Caco-2 (cell line): ENCODE data around the gene SEMA4D. TPM values are rescaled to one million over a fixed set of nuclear protein-coding genes. Genes with fewer than 3 reads are reported as not detected.

ENCODE experiments used
- BruUV-seq: library from RNA; stranded (reverse); fragments of 400-500 nt; replicated peaks from 2 replicates; lab custom pipeline; 2021; lab: Mats Ljungman, UMichigan
- CTCF ChIA-PET: fragments of 300-600 bp; sonication (Branson Sonifier 250); formaldehyde crosslinking; loops from one replicate; lab custom pipeline; 2022; ENCODE audit warnings: antibody characterized with exemption; lab: Charles Lee
- POLR2A ChIA-PET: fragments of 300-600 bp; sonication (Branson Sonifier 250); formaldehyde crosslinking; loops from one replicate; lab custom pipeline; 2022; ENCODE audit warnings: antibody characterized with exemption; lab: Charles Lee
- DNase-seq, 2 experiments: peaks; one replicate each; pipeline versions ENCODE4 v3.0.0 to v3.0.0-alpha.2; 2020 to 2022
- H3K27me3 ChIP-seq: replicated peaks from 2 replicates; pipeline ENCODE4 v1.6.0; 2011; ENCODE audit warnings: low read length; ENCODE audit not compliant: control insufficient read depth, insufficient read depth
- H3K36me3 ChIP-seq: 2 replicates; pipeline ENCODE4 v1.5.1; 2011; ENCODE audit warnings: low read length; ENCODE audit not compliant: control insufficient read depth, insufficient read depth
- H3K4me1 ChIP-seq: fragments of 250-450 bp; sonication (Bioruptor Pico); 2 replicates; pipeline ENCODE4 v1.5.1; 2020; ENCODE audit warnings: mild to moderate bottlenecking
- H3K4me3 ChIP-seq: 2 replicates; pipeline ENCODE4 v1.5.1; 2011; ENCODE audit warnings: low read depth, mild to moderate bottlenecking, control low read depth, low read length
- H3K9me3 ChIP-seq: fragments of 250-450 bp; sonication (Bioruptor Pico); 2 replicates; pipeline ENCODE4 v1.5.1; 2020; ENCODE audit warnings: mild to moderate bottlenecking, moderate library complexity
- H3K27ac Mint-ChIP-seq: one replicate; pipeline ENCODE4 v1.8.0; 2022; ENCODE audit warnings: mixed read lengths; ENCODE audit not compliant: unreplicated experiment
- H3K27me3 Mint-ChIP-seq: one replicate; pipeline ENCODE4 v1.8.0; 2022; ENCODE audit warnings: mixed read lengths; ENCODE audit not compliant: insufficient read depth, unreplicated experiment
- H3K36me3 Mint-ChIP-seq: one replicate; pipeline ENCODE4 v1.8.0; 2022; ENCODE audit warnings: mild to moderate bottlenecking, mixed read lengths; ENCODE audit not compliant: insufficient read depth, unreplicated experiment
- H3K4me1 Mint-ChIP-seq: one replicate; pipeline ENCODE4 v1.8.0; 2022; ENCODE audit warnings: low read depth, mixed read lengths; ENCODE audit not compliant: unreplicated experiment
- H3K4me3 Mint-ChIP-seq: one replicate; pipeline ENCODE4 v1.8.0; 2022; ENCODE audit warnings: mild to moderate bottlenecking, moderate library complexity, mixed read lengths; ENCODE audit not compliant: unreplicated experiment
- H3K9me3 Mint-ChIP-seq: one replicate; pipeline ENCODE4 v1.8.0; 2022; ENCODE audit warnings: mixed read lengths; ENCODE audit not compliant: unreplicated experiment
- intact Hi-C: fragments of 100-400 bp; cut with micrococcal nuclease; formaldehyde crosslinking; loops from one replicate; pipeline ENCODE4 v1.10.0; 2022; ENCODE audit not compliant: unreplicated experiment
- total RNA-seq: library from RNA; stranded (reverse); gene quantifications from 2 replicates; pipeline ENCODE4 v1.2.3, GENCODE V29; 2022
- TF ChIP-seq, protein P1 (sequence below), 2 experiments: fragments of 200-600 bp in 1 of 2; IDR thresholded peaks; 1 replicate in 1 of 2; 2 replicates in 1 of 2; pipeline versions ENCODE4 v1.5.1 to v1.8.0; 2011 to 2022; ENCODE audit warnings: antibody characterized with exemption in 1 of 2, control low read depth in 1 of 2, inconsistent platforms in 1 of 2, low read depth in 1 of 2, low read length in 1 of 2, mild to moderate bottlenecking in 1 of 2, moderate library complexity in 1 of 2; ENCODE audit not compliant: insufficient read depth in 1 of 2, severe bottlenecking in 1 of 2, unreplicated experiment in 1 of 2

Gene SEMA4D
- total RNA-seq, 1 experiment from 2014 or later = 17.1 TPM

- Histone ChIP-seq H3K9me3 (no peaks in the 10 kb centered on the region), H3K4me1 (no peaks in the 10 kb centered on the region), H3K4me3 (no peak overlapping the region), H3K36me3 (no peaks in the 10 kb centered on the region), H3K27me3 (no peaks in the 10 kb centered on the region)
- CTCF ChIA-PET = no interaction called here
- Mint-ChIP-seq H3K27me3 (no peaks in the 10 kb centered on the region), H3K4me3 (no peak overlapping the region), H3K27ac (no peak overlapping the region), H3K4me1 (no peaks in the 10 kb centered on the region), H3K9me3 (no peaks in the 10 kb centered on the region), H3K36me3 (no peaks in the 10 kb centered on the region)
- intact Hi-C loops = no loop called here
- POLR2A ChIA-PET = no interaction called here
- no TSS peak for BruUV-seq
- no peak for DNase-seq
- TF ChIP-seq, protein P1, sequence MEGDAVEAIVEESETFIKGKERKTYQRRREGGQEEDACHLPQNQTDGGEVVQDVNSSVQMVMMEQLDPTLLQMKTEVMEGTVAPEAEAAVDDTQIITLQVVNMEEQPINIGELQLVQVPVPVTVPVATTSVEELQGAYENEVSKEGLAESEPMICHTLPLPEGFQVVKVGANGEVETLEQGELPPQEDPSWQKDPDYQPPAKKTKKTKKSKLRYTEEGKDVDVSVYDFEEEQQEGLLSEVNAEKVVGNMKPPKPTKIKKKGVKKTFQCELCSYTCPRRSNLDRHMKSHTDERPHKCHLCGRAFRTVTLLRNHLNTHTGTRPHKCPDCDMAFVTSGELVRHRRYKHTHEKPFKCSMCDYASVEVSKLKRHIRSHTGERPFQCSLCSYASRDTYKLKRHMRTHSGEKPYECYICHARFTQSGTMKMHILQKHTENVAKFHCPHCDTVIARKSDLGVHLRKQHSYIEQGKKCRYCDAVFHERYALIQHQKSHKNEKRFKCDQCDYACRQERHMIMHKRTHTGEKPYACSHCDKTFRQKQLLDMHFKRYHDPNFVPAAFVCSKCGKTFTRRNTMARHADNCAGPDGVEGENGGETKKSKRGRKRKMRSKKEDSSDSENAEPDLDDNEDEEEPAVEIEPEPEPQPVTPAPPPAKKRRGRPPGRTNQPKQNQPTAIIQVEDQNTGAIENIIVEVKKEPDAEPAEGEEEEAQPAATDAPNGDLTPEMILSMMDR (IDR thresholded peaks at IDR 0.05; ENCODE audit: insufficient read depth in 1 of 2, low read depth in 1 of 2, low read length in 1 of 2, severe bottlenecking in 1 of 2, unreplicated experiment in 1 of 2) = no peak
These were observed 55.4 kb downstream of the SEMA4D start for GRCh38 chr9:89442501-89442978.

DNA sequence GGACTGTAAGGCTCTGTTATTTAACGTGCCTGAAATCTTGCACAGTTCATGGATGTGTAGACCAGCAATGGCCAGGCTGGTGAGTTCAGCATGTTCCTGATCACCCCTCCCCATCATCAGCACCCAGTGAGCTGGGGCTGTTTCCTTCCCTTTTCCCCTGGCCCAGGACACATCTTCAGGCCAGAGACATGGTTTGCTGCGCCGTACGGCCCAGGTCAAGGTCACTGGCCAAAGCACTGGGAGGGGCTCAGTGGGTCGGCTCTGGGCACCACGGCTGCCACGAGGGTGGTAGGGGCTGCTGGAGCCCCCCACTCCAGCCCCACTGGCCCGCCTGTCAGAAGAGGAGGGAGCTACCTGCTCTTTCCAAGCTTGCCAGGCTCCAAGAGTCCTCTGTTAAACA is 55.9 kb downstream of the SEMA4D start:
- POLR2A ChIA-PET = no interaction called here
- no peaks in the 10 kb centered on the region for H3K36me3 Mint-ChIP-seq
- H3K9me3 Mint-ChIP-seq = no peaks in the 10 kb centered on the region
- intact Hi-C loops = no loop called here
- Histone ChIP-seq H3K36me3 (no peaks in the 10 kb centered on the region), H3K4me1 (no peaks in the 10 kb centered on the region), H3K27me3 (no peaks in the 10 kb centered on the region), H3K4me3 (no peak overlapping the region), H3K9me3 (no peaks in the 10 kb centered on the region)
- H3K27ac Mint-ChIP-seq = no peak overlapping the region
- TF ChIP-seq, protein P1 (IDR thresholded peaks at IDR 0.05; ENCODE audit: insufficient read depth in 1 of 2, low read depth in 1 of 2, low read length in 1 of 2, severe bottlenecking in 1 of 2, unreplicated experiment in 1 of 2) = no peak
- BruUV-seq = no TSS peak
- no peaks in the 10 kb centered on the region for H3K4me1 Mint-ChIP-seq
- H3K4me3 Mint-ChIP-seq = no peak overlapping the region
- CTCF ChIA-PET = no interaction called here
- no peak for DNase-seq
- no peaks in the 10 kb centered on the region for H3K27me3 Mint-ChIP-seq

- intact Hi-C loops = no loop called here
These were observed 56.3 kb downstream of the SEMA4D start for GRCh38 chr9:89441655-89441970.

More at GRCh38 chr9:89441655-89441970, 56.3 kb downstream of the SEMA4D start:
- DNase-seq = no peak
- TF ChIP-seq, protein P1 (IDR thresholded peaks at IDR 0.05; ENCODE audit: insufficient read depth in 1 of 2, low read depth in 1 of 2, low read length in 1 of 2, severe bottlenecking in 1 of 2, unreplicated experiment in 1 of 2) = no peak
- no peak overlapping the region for H3K4me3 Mint-ChIP-seq
- H3K4me1 ChIP-seq = no peaks in the 10 kb centered on the region
- no peak overlapping the region for H3K27ac Mint-ChIP-seq
- POLR2A ChIA-PET = no interaction called here
- no peak overlapping the region for H3K4me3 ChIP-seq
- H3K4me1 Mint-ChIP-seq = no peaks in the 10 kb centered on the region
- CTCF ChIA-PET = no interaction called here
- no peaks in the 10 kb centered on the region for H3K36me3 Mint-ChIP-seq
- no peaks in the 10 kb centered on the region for H3K9me3 Mint-ChIP-seq
- BruUV-seq = no TSS peak
- H3K36me3 ChIP-seq = no peaks in the 10 kb centered on the region
- H3K27me3 ChIP-seq = no peaks in the 10 kb centered on the region
- no peaks in the 10 kb centered on the region for H3K27me3 Mint-ChIP-seq
- no peaks in the 10 kb centered on the region for H3K9me3 ChIP-seq
